Measurements from ENCODE around the gene LSM14A.

LSM14A gene

GRCh38 chr19:34145741-34146202 is 26.5 kb upstream of the LSM14A start (continued):
- TF ChIP-seq ZBTB26 (tag by site-specific recombination; optimal IDR thresholded peaks at IDR 0.05) = no peak
- peak; percentile 49; the same call in 1 of the 2 replicates for TF ChIP-seq ZNF561 (tag by site-specific recombination; IDR thresholded peaks at IDR 0.05; ENCODE audit: borderline replicate concordance)
- no peak for TF ChIP-seq GLI4 (tag by site-specific recombination; IDR thresholded peaks at IDR 0.05)
- no peak for TF ChIP-seq BCL6B (tag by site-specific recombination; IDR thresholded peaks at IDR 0.05)
- no peak for TF ChIP-seq ZNF292 (tag by site-specific recombination; IDR thresholded peaks at IDR 0.05; ENCODE audit: borderline replicate concordance, low read depth)
- no peak for TF ChIP-seq ZNF366 (tag by site-specific recombination; conservative IDR thresholded peaks at IDR 0.05)
- TF ChIP-seq EGR2 (tag by site-specific recombination; IDR thresholded peaks at IDR 0.05; ENCODE audit: low read depth) = no peak
- no peak for TF ChIP-seq ZNF621 (tag by site-specific recombination; IDR thresholded peaks at IDR 0.05)
- no peak for TF ChIP-seq ZSCAN5A (tag by site-specific recombination; IDR thresholded peaks at IDR 0.05)
- no peak for TF ChIP-seq ZNF610 (tag by site-specific recombination; IDR thresholded peaks at IDR 0.05; ENCODE audit: borderline replicate concordance)
- TF ChIP-seq ZNF488 (tag by site-specific recombination; IDR thresholded peaks at IDR 0.05) = no peak
- no peak for TF ChIP-seq ZSCAN23 (tag by site-specific recombination; IDR thresholded peaks at IDR 0.05)
- TF ChIP-seq ZNF513 (tag by site-specific recombination; IDR thresholded peaks at IDR 0.05) = no peak
- TF ChIP-seq ZNF664 (tag by site-specific recombination; IDR thresholded peaks at IDR 0.05) = no peak; the same call in 1 of the 2 replicates
- TF ChIP-seq ZNF324 (tag by site-specific recombination; IDR thresholded peaks at IDR 0.05) = peak; percentile 54
- TF ChIP-seq OVOL3 (tag by site-specific recombination; IDR thresholded peaks at IDR 0.05) = no peak
- no peak for TF ChIP-seq ZNF350 (tag by site-specific recombination; IDR thresholded peaks at IDR 0.05)
- TF ChIP-seq ZNF580 (tag by site-specific recombination; IDR thresholded peaks at IDR 0.05) = peak; percentile 32; the same call in 1 of the 2 replicates
- TF ChIP-seq ZNF747 (tag by site-specific recombination; IDR thresholded peaks at IDR 0.05) = no peak
- no peak for TF ChIP-seq GLIS2 (tag by site-specific recombination; IDR thresholded peaks at IDR 0.05)
- no peak for TF ChIP-seq ZNF26 (tag by site-specific recombination; IDR thresholded peaks at IDR 0.05)
- TF ChIP-seq ZNF645 (tag by site-specific recombination; IDR thresholded peaks at IDR 0.05) = no peak
- no peak for TF ChIP-seq PBX3 (CRISPR knock-in tag; IDR thresholded peaks at IDR 0.05)
- TF ChIP-seq ZNF211 (tag by site-specific recombination; IDR thresholded peaks at IDR 0.05; ENCODE audit: low read depth) = no peak
- TF ChIP-seq ZNF221 (tag by site-specific recombination; IDR thresholded peaks at IDR 0.05; ENCODE audit: borderline replicate concordance) = no peak
- no peak; the same call in 1 of the 2 replicates for TF ChIP-seq REPIN1 (tag by site-specific recombination; IDR thresholded peaks at IDR 0.05; ENCODE audit: low read depth)
- TF ChIP-seq KLF16 (tag by site-specific recombination; IDR thresholded peaks at IDR 0.05) = no peak
- no peak for TF ChIP-seq ZNF530 (tag by site-specific recombination; IDR thresholded peaks at IDR 0.05; ENCODE audit: low read depth)
- TF ChIP-seq ZNF830 (tag by site-specific recombination; IDR thresholded peaks at IDR 0.05; ENCODE audit: low read depth) = no peak
- peak; percentile 66; the same call in 1 of the 2 replicates for TF ChIP-seq ZNF2 (tag by site-specific recombination; IDR thresholded peaks at IDR 0.05)
